ENCODE results near the gene TMEM98.

GRCh38 chr17:32946375-32947135, 18.6 kb downstream of the TMEM98 start:
- TF ChIP-seq CTCF (conservative IDR thresholded peaks at IDR 0.05; ENCODE audit: low read depth, low read length) (no peak), POLR2A (IDR thresholded peaks at IDR 0.05; ENCODE audit: low read depth, low read length) (no peak), RAD21 (IDR thresholded peaks at IDR 0.05; ENCODE audit: low read length) (no peak), FOS (IDR thresholded peaks at IDR 0.05; ENCODE audit: low read depth, low read length) (no peak), MAFK (IDR thresholded peaks at IDR 0.05; ENCODE audit: low read depth, low read length) (no peak), MXI1 (IDR thresholded peaks at IDR 0.05; ENCODE audit: borderline replicate concordance, low read depth, low read length) (no peak), SMC3 (IDR thresholded peaks at IDR 0.05; ENCODE audit: low read depth, low read length) (no peak), RCOR1 (IDR thresholded peaks at IDR 0.05; ENCODE audit: insufficient replicate concordance, low read length) (no peak), ELK1 (IDR thresholded peaks at IDR 0.05; ENCODE audit: borderline replicate concordance, low read depth, low read length) (no peak), CHD1 (IDR thresholded peaks at IDR 0.05; ENCODE audit: low read depth, low read length) (no peak), NFE2L2 (IDR thresholded peaks at IDR 0.05; ENCODE audit: low read depth, low read length) (no peak), BHLHE40 (IDR thresholded peaks at IDR 0.05; ENCODE audit: low read depth, low read length) (no peak)
- TF ChIP-seq, protein P1, sequence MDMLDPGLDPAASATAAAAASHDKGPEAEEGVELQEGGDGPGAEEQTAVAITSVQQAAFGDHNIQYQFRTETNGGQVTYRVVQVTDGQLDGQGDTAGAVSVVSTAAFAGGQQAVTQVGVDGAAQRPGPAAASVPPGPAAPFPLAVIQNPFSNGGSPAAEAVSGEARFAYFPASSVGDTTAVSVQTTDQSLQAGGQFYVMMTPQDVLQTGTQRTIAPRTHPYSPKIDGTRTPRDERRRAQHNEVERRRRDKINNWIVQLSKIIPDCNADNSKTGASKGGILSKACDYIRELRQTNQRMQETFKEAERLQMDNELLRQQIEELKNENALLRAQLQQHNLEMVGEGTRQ (IDR thresholded peaks at IDR 0.05; ENCODE audit: low read depth, low read length) = no peak

Data from IMR-90 (cell line).